Peyer's patch (tissue), 4 donors: ENCODE results near the gene CRELD2. TPM values are rescaled to one million over a fixed set of nuclear protein-coding genes. Genes with fewer than 3 reads are reported as not detected.

Source experiments
- DNase-seq, 3 donors: peaks; one replicate each; pipeline ENCODE4 v3.0.0-alpha.2; 2017 to 2019
- H3K27ac ChIP-seq, 4 donors: fragments of 200-600 bp; sonication (generic); one replicate each; pipeline ENCODE4 v1.5.1; 2016 to 2019
- H3K27me3 ChIP-seq, 2 donors: fragments of 200-600 bp; sonication (generic); one replicate each; pipeline ENCODE4 v1.5.1; 2019
- H3K36me3 ChIP-seq, 3 donors: fragments of 200-600 bp; sonication (generic); one replicate each; pipeline ENCODE4 v1.5.1; 2016 to 2019
- H3K4me1 ChIP-seq, 4 donors: fragments of 200-600 bp; sonication (generic); one replicate each; pipeline ENCODE4 v1.5.1; 2016 to 2019
- H3K4me3 ChIP-seq, 4 donors: fragments of 200-600 bp; sonication (generic); 1 replicate in 3 of 4; 2 replicates in 1 of 4; pipeline ENCODE4 v1.5.1; 2016 to 2019; ENCODE audit warnings: mild to moderate bottlenecking in 1 of 4
- H3K9me3 ChIP-seq, 4 donors: fragments of 200-600 bp; sonication (generic); one replicate each; pipeline ENCODE4 v1.5.1; 2016 to 2019; ENCODE audit warnings: mild to moderate bottlenecking in 1 of 4
- CTCF ChIP-seq, 6 experiments: fragments of 450-650 bp in 4 of 6; fragments of 200-600 bp in 2 of 6; sonication (generic) in 1 of 6; IDR thresholded peaks; one replicate each; pipeline ENCODE4 v1.5.1; 2017 to 2019; ENCODE audit warnings: antibody characterized with exemption in 6 of 6, mild to moderate bottlenecking in 3 of 6, moderate library complexity in 1 of 6
- POLR2A ChIP-seq, 2 donors: fragments of 450-650 bp; IDR thresholded peaks; one replicate each; pipeline ENCODE4 v1.5.1; 2017; ENCODE audit warnings: antibody characterized with exemption in 2 of 2, mild to moderate bottlenecking in 2 of 2, moderate library complexity in 2 of 2
- total RNA-seq, 4 donors: library from RNA; depleted of rRNA; stranded (reverse); fragments of >200 nt; gene quantifications; one replicate each; pipeline ENCODE4 v1.1.0, GENCODE V29; 2016

Gene CRELD2
- total RNA-seq, 4 donors from 2014 or later = 33.3 to 52.0 (median 41.1) TPM

GRCh38 chr22:49925525-49926128, 7.2 kb downstream of the CRELD2 start:
- DNase-seq = peak in 2 of 3 donors; percentile 85 to 87
- peaks cover 0 to 14% (median 0%) of the 10 kb centered on the region in 3 donors for H3K36me3 ChIP-seq
- TF ChIP-seq POLR2A (IDR thresholded peaks at IDR 0.05) (no peak), CTCF (IDR thresholded peaks at IDR 0.05) (no peak)
- peak overlapping the region in 2 of 4 donors; percentile 17 to 41 for H3K4me3 ChIP-seq
- H3K27me3 ChIP-seq = no peaks in the 10 kb centered on the region
- no peaks in the 10 kb centered on the region for H3K9me3 ChIP-seq
- H3K4me1 ChIP-seq = peaks cover 0 to 20% (median 13%) of the 10 kb centered on the region in 4 donors
- H3K27ac ChIP-seq = peak overlapping the region; percentile 57 to 88 (median 72)

GRCh38 chr22:49926916-49927315, 8.5 kb downstream of the CRELD2 start:
- H3K4me1 ChIP-seq = peaks cover 0 to 31% (median 19%) of the 10 kb centered on the region in 4 donors
- no peak for DNase-seq

GRCh38 chr22:49927483-49928184, 9.2 kb downstream of the CRELD2 start:
- H3K9me3 ChIP-seq = no peaks in the 10 kb centered on the region
- peaks cover 0 to 38% (median 20%) of the 10 kb centered on the region in 4 donors for H3K4me1 ChIP-seq
- peaks cover 0 to 7% (median 0%) of the 10 kb centered on the region in 3 donors for H3K36me3 ChIP-seq
- no peak overlapping the region for H3K4me3 ChIP-seq
- DNase-seq = no peak
- TF ChIP-seq CTCF (IDR thresholded peaks at IDR 0.05) (no peak), POLR2A (IDR thresholded peaks at IDR 0.05) (no peak)
- no peak overlapping the region for H3K27ac ChIP-seq
- no peaks in the 10 kb centered on the region for H3K27me3 ChIP-seq

More at GRCh38 chr22:49926916-49927315, 8.5 kb downstream of the CRELD2 start:
- H3K4me3 ChIP-seq = no peak overlapping the region
- H3K27ac ChIP-seq = no peak overlapping the region
- no peaks in the 10 kb centered on the region for H3K27me3 ChIP-seq
- TF ChIP-seq CTCF (IDR thresholded peaks at IDR 0.05) (no peak), POLR2A (IDR thresholded peaks at IDR 0.05) (no peak)
- peaks cover 0 to 7% (median 0%) of the 10 kb centered on the region in 3 donors for H3K36me3 ChIP-seq
- H3K9me3 ChIP-seq = no peaks in the 10 kb centered on the region

GRCh38 chr22:49928185-49928495, 9.7 kb downstream of the CRELD2 start:
- peaks cover 0 to 7% (median 0%) of the 10 kb centered on the region in 3 donors for H3K36me3 ChIP-seq
- no peak overlapping the region for H3K4me3 ChIP-seq
- no peak for DNase-seq
- H3K27ac ChIP-seq = no peak overlapping the region
- TF ChIP-seq CTCF (IDR thresholded peaks at IDR 0.05) (no peak), POLR2A (IDR thresholded peaks at IDR 0.05) (no peak)
- H3K27me3 ChIP-seq = no peaks in the 10 kb centered on the region
- H3K9me3 ChIP-seq = no peaks in the 10 kb centered on the region
- peaks cover 0 to 41% (median 24%) of the 10 kb centered on the region in 4 donors for H3K4me1 ChIP-seq

- Histone ChIP-seq H3K9me3 (no peaks in the 10 kb centered on the region), H3K36me3 (peaks cover 0 to 7% (median 0%) of the 10 kb centered on the region in 3 donors), H3K27ac (no peak overlapping the region), H3K4me1 (peaks cover 0 to 46% (median 29%) of the 10 kb centered on the region in 4 donors), H3K27me3 (no peaks in the 10 kb centered on the region), H3K4me3 (no peak overlapping the region)
- no peak for TF ChIP-seq POLR2A (IDR thresholded peaks at IDR 0.05)
- DNase-seq = peak in 1 of 3 donors; percentile 56
Observed at GRCh38 chr22:49928555-49929210, 10.2 kb downstream of the CRELD2 start.
